HG03354 (cell line): ENCODE results near the gene TJP3.

Experiments used
- ATAC-seq: cut with Tn5 transposase; IDR thresholded peaks from one replicate; pipeline ENCODE4 v1.9.1; 2021; ENCODE audit warnings: mild to moderate bottlenecking; ENCODE audit not compliant: unreplicated experiment, poor library complexity, severe bottlenecking

The TJP3 gene

GRCh38 chr19:3700242-3701032 lies 7.7 kb upstream of the TJP3 start, which contains the start of gene PIP5K1C:
PIP5K1C (minus strand) TSS chr19:3700468; CDS start chr19:3700390, 78 bp downstream.
- peak; percentile 87 for ATAC-seq

DNA sequence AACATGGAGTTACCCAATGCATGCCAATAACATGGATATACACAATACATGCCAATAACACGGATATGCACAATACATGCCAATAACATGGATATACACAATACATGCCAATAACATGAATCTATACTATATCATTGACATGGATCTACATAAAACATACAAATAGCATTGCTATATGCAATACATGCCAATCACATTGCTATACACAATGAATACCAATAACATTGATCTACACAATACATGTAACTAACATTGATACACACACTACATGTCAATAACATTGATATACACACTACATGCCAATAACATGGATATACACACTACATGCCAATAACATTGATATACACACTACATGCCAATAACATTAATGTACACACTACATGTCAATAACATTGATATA lies 7.0 kb upstream of the TJP3 start:
- ATAC-seq, result no peak

GRCh38 chr19:3707868-3708206 lies 347 bp upstream of the TJP3 start:
- no peak for ATAC-seq

- ATAC-seq, result no peak
Measured at GRCh38 chr19:3710265-3710812, 2.2 kb downstream of the TJP3 start.

GRCh38 chr19:3712663-3713611 lies 4.8 kb downstream of the TJP3 start:
- no peak for ATAC-seq

GRCh38 chr19:3716147-3716668 lies 8.0 kb downstream of the TJP3 start:
- ATAC-seq, result no peak

- ATAC-seq, result no peak
Measured at GRCh38 chr19:3719868-3720267, 11.7 kb downstream of the TJP3 start.

GRCh38 chr19:3720349-3720917 lies 12.2 kb downstream of the TJP3 start:
- ATAC-seq, result no peak

DNA sequence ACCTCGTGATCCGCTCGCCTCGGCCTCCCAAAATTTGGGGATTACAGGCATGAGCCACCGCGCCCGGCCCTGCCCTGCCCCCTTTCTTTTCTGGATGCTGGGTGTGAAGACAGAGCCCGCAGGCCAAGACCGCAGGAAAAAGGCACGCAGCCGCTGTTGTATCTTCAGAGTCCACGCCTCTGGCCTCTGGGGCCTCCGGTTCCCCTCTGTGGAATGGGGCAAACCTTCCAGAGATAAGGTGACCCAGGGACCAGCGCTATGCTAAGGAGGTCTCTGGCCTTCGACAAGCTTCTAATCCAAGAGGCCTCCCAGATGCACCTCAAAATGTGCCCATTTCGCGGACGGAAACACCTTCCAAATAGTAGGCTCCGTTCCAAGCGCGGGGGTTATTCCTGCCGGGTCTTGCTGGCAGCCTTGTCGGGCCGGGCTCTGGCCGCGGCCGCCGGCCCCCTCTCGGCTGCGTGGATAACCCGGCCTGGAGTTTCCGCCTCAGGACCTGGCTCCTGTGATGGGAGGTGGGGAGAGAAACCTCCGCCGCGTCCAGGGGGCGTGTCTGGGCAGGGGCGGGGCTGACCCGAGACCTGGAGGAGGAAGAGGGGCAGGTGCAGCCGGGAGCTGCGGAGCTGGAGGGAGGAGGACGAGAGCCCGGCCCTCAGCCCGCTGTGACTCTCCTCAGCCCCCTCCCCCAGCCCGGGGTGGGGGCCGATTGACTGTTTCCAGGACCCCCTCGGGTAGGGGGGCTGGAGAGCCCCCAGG lies 13.1 kb downstream of the TJP3 start:
- no peak for ATAC-seq

DNA sequence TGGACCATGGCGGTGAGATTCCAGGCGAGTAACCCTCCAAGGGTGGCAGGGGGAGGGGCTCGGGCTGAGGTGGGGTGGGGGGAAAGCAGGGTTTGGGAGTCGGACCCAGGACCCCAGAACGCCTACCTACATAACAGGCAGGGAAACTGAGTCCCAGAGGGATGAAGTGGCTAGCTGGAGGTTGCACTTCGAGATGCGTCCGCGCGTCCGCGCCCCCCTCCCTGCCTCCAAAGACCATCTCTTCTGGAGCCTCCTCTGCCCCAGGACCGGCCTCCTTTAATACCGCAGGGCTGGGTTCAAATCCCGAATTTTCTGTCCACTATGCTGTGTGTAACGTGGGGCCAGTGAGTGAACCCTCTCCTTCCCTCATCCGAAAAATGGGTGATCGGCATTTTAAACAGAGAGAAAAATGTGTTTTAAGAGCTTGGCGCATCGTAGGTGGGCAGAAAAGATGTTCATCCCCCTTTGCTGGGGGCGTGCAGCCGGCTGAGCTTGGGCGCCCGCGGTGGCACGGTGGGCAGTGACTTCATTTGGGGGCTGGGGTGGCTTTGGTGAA lies 13.8 kb downstream of the TJP3 start:
- ATAC-seq, result no peak

GRCh38 chr19:3722443-3723109 lies 14.4 kb downstream of the TJP3 start:
- ATAC-seq, result no peak

DNA sequence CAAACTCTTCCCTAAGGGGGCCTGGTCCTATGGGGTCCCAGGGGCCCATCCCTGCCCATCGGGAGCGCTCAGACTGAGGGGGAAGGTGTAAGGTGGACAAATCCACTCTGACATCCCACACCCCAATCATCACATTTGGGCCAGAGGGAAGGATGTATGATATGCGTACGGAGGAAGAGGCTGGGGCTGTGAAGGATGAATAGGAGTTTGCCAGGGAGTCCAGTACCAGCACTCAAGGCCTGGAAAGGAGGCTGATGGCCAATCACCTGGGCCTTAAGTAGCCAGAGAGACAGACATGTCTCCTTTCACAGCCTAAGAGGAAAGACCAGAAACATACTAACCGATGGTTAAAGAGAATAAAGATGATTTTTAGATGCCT lies 14.9 kb downstream of the TJP3 start:
- no peak for ATAC-seq

DNA sequence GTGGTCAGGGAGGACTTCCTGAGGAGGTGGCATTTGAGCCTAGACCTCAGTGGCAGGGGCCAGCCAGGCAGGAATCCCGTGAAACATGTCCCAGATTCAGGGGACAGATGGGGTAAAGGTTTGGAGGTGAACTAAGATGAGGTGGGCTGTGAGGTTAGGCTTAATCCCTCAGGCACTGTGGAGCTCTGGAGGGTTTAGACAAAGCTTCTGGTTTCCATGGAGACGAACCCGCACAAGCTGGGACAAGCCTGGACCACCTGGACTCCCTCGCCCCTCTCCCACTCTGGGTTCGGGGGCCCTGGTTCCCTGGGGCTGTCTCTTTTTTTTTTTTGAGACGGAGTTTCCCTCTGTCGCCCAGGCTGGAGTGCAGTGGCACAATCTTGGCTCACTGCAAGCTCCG lies 15.7 kb downstream of the TJP3 start:
- no peak for ATAC-seq

DNA sequence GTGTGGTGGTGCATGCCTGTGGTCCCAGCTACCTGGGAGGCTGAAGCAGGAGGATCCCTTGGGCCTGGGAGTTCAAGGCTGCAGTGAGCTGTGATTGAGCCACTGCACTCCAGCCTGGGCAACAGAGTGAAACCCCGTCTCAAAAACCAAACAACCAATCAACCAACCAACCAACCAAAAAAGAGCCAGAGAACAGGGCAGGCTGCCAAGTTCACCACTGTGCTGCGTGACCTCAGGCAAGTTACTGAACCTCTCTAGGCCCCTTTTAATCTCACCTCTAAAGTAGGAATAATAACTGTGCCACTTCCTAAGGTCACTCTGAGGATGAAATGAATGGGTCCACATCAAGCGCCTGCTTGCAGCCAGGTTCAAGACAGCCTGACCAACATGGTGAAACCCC lies 16.9 kb downstream of the TJP3 start:
- no peak for ATAC-seq

DNA sequence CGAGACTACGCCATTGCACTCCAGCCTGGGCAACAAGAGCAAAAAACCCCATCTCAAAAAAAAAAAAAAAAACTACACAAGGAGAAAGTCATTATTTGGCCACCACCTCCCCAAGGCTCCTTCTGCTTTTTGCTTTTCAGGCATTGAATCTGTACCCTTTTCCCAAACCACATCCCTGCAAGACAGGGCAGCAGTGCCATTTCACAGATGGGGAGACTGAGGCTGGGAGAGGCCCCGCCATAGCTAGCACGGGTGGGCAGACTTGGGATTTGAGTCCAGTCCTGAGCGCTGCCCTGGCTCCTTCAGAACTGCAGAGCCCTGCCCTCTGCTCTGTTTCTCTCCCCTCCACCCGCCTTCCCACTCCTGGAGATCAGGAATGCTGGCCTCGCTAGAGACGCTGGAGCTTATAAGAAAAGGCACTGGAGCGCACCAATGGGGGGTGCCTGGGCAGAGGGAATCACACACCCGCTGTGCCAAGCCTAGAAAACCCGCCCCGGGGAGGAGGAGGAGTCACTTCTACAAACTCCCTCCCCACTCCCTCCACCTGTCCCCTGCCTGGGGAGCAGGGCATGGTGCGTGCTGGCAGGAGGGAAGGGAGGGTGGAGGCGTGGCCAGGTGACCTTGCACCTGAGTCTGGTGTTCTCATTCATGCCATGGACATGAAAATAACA lies 17.6 kb downstream of the TJP3 start:
- ATAC-seq, result no peak

DNA sequence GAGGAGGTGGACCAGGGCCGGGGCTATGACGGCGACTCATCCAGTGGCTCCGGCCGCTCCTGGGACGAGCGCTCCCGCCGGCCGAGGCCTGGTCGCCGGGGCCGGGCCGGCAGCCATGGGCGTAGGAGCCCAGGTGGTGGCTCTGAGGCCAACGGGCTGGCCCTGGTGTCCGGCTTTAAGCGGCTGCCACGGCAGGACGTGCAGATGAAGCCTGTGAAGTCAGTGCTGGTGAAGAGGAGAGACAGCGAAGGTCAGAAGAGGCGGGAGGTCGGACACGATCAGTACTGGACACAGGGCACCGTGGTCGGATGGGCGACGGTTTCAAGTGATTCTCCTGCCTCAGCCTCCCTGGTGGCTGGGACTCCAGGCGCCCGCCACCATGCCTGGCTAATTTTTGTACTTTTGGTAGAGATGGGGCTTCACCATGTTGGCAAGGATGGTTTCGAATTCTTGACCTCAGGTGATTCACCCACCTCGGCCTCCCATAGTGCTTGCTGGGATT lies 22.3 kb downstream of the TJP3 start:
- no peak for ATAC-seq

GRCh38 chr19:3732108-3732507 lies 23.9 kb downstream of the TJP3 start:
- no peak for ATAC-seq
